Skeletal muscle cell (primary cell): ENCODE results near the gene FHOD1.

Source experiments
- DNase-seq: peaks from one replicate; pipeline ENCODE4 v3.0.0-alpha.2; 2010; ENCODE audit warnings: low read depth
- H3K4me3 ChIP-seq: 2 replicates; pipeline ENCODE4 v1.5.1; 2011; ENCODE audit warnings: low read depth, mild to moderate bottlenecking, control low read depth, low read length, moderate library complexity

Gene FHOD1

GRCh38 chr16:67198238-67198734 lies 49.0 kb downstream of the FHOD1 start:
- no peak for DNase-seq
- H3K4me3 ChIP-seq: no peak overlapping the region

- H3K4me3 ChIP-seq: no peak overlapping the region
- DNase-seq: no peak
These were observed 49.6 kb downstream of the FHOD1 start for GRCh38 chr16:67197704-67198103.

- DNase-seq: no peak
- H3K4me3 ChIP-seq: no peak overlapping the region
These were observed 50.4 kb downstream of the FHOD1 start for GRCh38 chr16:67196881-67197280.

GRCh38 chr16:67195676-67196075 lies 51.6 kb downstream of the FHOD1 start:
- no peak overlapping the region for H3K4me3 ChIP-seq
- no peak for DNase-seq

GRCh38 chr16:67194260-67194659 lies 53.0 kb downstream of the FHOD1 start:
- no peak for DNase-seq
- H3K4me3 ChIP-seq: no peak overlapping the region

GRCh38 chr16:67193536-67193935 lies 53.7 kb downstream of the FHOD1 start:
- DNase-seq: no peak
- H3K4me3 ChIP-seq: peak overlapping the region; percentile 99

GRCh38 chr16:67192781-67193361 lies 54.4 kb downstream of the FHOD1 start:
- peak overlapping the region; percentile 99 for H3K4me3 ChIP-seq
- DNase-seq: no peak

- no peak for DNase-seq
- H3K4me3 ChIP-seq: peak within 1 kb of the TSS; percentile 99
These were observed 55.1 kb downstream of the FHOD1 start, which contains the start of gene E2F4 for GRCh38 chr16:67191995-67192681. E2F4 (plus strand) TSS chr16:67192155; CDS start chr16:67192228, 73 bp downstream.

- peak overlapping the region; percentile 99 for H3K4me3 ChIP-seq
- DNase-seq: no peak
These were observed 55.8 kb downstream of the FHOD1 start for GRCh38 chr16:67191411-67191994.

- DNase-seq: no peak
- no peak overlapping the region for H3K4me3 ChIP-seq
These were observed 56.6 kb downstream of the FHOD1 start for GRCh38 chr16:67190448-67191399.

- DNase-seq: no peak
- no peak within 1 kb of the TSS for H3K4me3 ChIP-seq
These were observed 57.2 kb downstream of the FHOD1 start, which contains the start of gene EXOC3L1 for GRCh38 chr16:67190041-67190440. EXOC3L1 (minus strand) TSS chr16:67190136; CDS start chr16:67189676, 460 bp downstream.

GRCh38 chr16:67188798-67189197 lies 58.5 kb downstream of the FHOD1 start:
- no peak for DNase-seq
- H3K4me3 ChIP-seq: no peak overlapping the region

- no peak for DNase-seq
- no peak overlapping the region for H3K4me3 ChIP-seq
These were observed 59.0 kb downstream of the FHOD1 start for GRCh38 chr16:67188323-67188722.

GRCh38 chr16:67187175-67187890 lies 59.9 kb downstream of the FHOD1 start:
- no peak overlapping the region for H3K4me3 ChIP-seq
- DNase-seq: no peak

GRCh38 chr16:67186550-67186950 lies 60.7 kb downstream of the FHOD1 start:
- no peak for DNase-seq
- no peak overlapping the region for H3K4me3 ChIP-seq

- no peak for DNase-seq
- peak overlapping the region; percentile 17 for H3K4me3 ChIP-seq
These were observed 61.6 kb downstream of the FHOD1 start for GRCh38 chr16:67185651-67186134.

GRCh38 chr16:67184995-67185650 lies 62.2 kb downstream of the FHOD1 start:
- H3K4me3 ChIP-seq: peak overlapping the region; percentile 74
- peak; percentile 71 for DNase-seq

GRCh38 chr16:67184453-67184994 lies 62.8 kb downstream of the FHOD1 start:
- H3K4me3 ChIP-seq: peak overlapping the region; percentile 74
- no peak for DNase-seq
